Measurements from ENCODE around the gene GLRX. TPM values are rescaled to one million over a fixed set of nuclear protein-coding genes. Genes with fewer than 3 reads are reported as not detected.
A peak's percentile ranks its signal among the peaks of the same experiment; 100 is the strongest.

Gene GLRX
- total and polyA plus RNA-seq, 10 of the 15 experiments (the other 5 are each of a cell fraction or from before 2014, with no cell fraction given), result 63.0 to 366 (median 186) TPM

- no peak for TF ChIP-seq E4F1 (IDR thresholded peaks at IDR 0.05; ENCODE audit: borderline replicate concordance, partially characterized antibody)
- no peak for TF ChIP-seq ESRRA (IDR thresholded peaks at IDR 0.05; ENCODE audit: low read length)
- 0 out of 2 replicates have a peak, but pooled peaks have one; percentile 46 for TF ChIP-seq CBX5 (IDR thresholded peaks at IDR 0.05; ENCODE audit: low read depth)
- no peak for TF ChIP-seq CHD1 (IDR thresholded peaks at IDR 0.05; ENCODE audit: low read depth, low read length)
- peak; percentile 49 for TF ChIP-seq E2F8 (IDR thresholded peaks at IDR 0.05; ENCODE audit: low read depth, partially characterized antibody)
- no peak for TF ChIP-seq MTA3 (IDR thresholded peaks at IDR 0.05; ENCODE audit: borderline replicate concordance, low read length)
- no peak for TF ChIP-seq BACH1 (IDR thresholded peaks at IDR 0.05; ENCODE audit: borderline replicate concordance)
- peak; percentile 84 for TF ChIP-seq EED (IDR thresholded peaks at IDR 0.05; ENCODE audit: low read depth)
- peak; percentile 87 to 91 for TF ChIP-seq BHLHE40 (IDR thresholded peaks at IDR 0.05; ENCODE audit: borderline replicate concordance in 1 of 2, low read depth in 2 of 2, low read length in 1 of 2)
- TF ChIP-seq HSF1 (IDR thresholded peaks at IDR 0.05; ENCODE audit: low read depth, low read length), result no peak
- peak; percentile 91 for TF ChIP-seq RUNX3 (IDR thresholded peaks at IDR 0.05; ENCODE audit: low read length)
- TF ChIP-seq RELB (IDR thresholded peaks at IDR 0.05; ENCODE audit: low read depth), result peak; percentile 44; the same call in 1 of the 2 replicates
- no peak for TF ChIP-seq RCOR1 (conservative IDR thresholded peaks at IDR 0.05; ENCODE audit: low read depth, low read length)
- TF ChIP-seq YY1 (IDR thresholded peaks at IDR 0.05; ENCODE audit: low read depth, low read length), result 0 out of 2 replicates have a peak, but pooled peaks have one; percentile 57
- peak; percentile 62 for TF ChIP-seq PBX3 (IDR thresholded peaks at IDR 0.05; ENCODE audit: insufficient replicate concordance, low read depth, low read length)
- TF ChIP-seq RB1 (IDR thresholded peaks at IDR 0.05; ENCODE audit: borderline replicate concordance), result peak; percentile 71
- peak; percentile 71 for TF ChIP-seq CBFB (IDR thresholded peaks at IDR 0.05; ENCODE audit: low read depth)
- no peak for TF ChIP-seq ELK1 (IDR thresholded peaks at IDR 0.05; ENCODE audit: low read depth, low read length)
Observed at GRCh38 chr5:95842854-95843544, 20.5 kb upstream of the GLRX start (continued).
